Mesendoderm (in vitro differentiated cells): Measurements from ENCODE around the gene VTN. TPM values are rescaled to one million over a fixed set of nuclear protein-coding genes. Genes with fewer than 3 reads are reported as not detected.

ENCODE experiments used
- DNase-seq: peaks from one replicate; pipeline ENCODE4 v3.0.0; 2013
- H2AK5ac ChIP-seq: 2 replicates; pipeline ENCODE4 v1.6.1; 2013; ENCODE audit warnings: low read length, inconsistent platforms
- H2BK120ac ChIP-seq: 2 replicates; pipeline ENCODE4 v1.6.1; 2013; ENCODE audit warnings: low read depth, mild to moderate bottlenecking, low read length, moderate library complexity, mixed read lengths
- H2BK15ac ChIP-seq: replicated peaks from 2 replicates; pipeline ENCODE4 v1.6.1; 2013; ENCODE audit warnings: low read depth, mild to moderate bottlenecking, moderate library complexity
- H2BK5ac ChIP-seq: 2 replicates; pipeline ENCODE4 v1.6.1; 2013; ENCODE audit warnings: low read length, inconsistent platforms
- H3K18ac ChIP-seq: 2 replicates; pipeline ENCODE4 v1.6.1; 2013; ENCODE audit warnings: mild to moderate bottlenecking, low read length, mixed read lengths
- H3K23ac ChIP-seq: one replicate; pipeline ENCODE4 v1.6.1; 2013; ENCODE audit warnings: low read length
- H3K27ac ChIP-seq: 2 replicates; pipeline ENCODE4 v1.5.1; 2013; ENCODE audit warnings: low read depth, mild to moderate bottlenecking, inconsistent platforms, low read length, moderate library complexity
- H3K27me3 ChIP-seq: 2 replicates; pipeline ENCODE4 v1.6.1; 2013; ENCODE audit warnings: low read length, control low read depth, mild to moderate bottlenecking, inconsistent platforms; ENCODE audit not compliant: insufficient read depth, poor library complexity
- H3K36me3 ChIP-seq: 2 replicates; pipeline ENCODE4 v1.6.1; 2013; ENCODE audit warnings: low read length, inconsistent platforms; ENCODE audit not compliant: control insufficient read depth, insufficient read depth
- H3K4ac ChIP-seq: one replicate; pipeline ENCODE4 v1.6.1; 2013; ENCODE audit warnings: low read depth, mild to moderate bottlenecking, low read length, moderate library complexity
- H3K4me1 ChIP-seq: 2 replicates; pipeline ENCODE4 v1.6.1; 2013; ENCODE audit warnings: low read depth, low read length, inconsistent platforms; ENCODE audit not compliant: control insufficient read depth
- H3K4me2 ChIP-seq: 2 replicates; pipeline ENCODE4 v1.6.1; 2013; ENCODE audit warnings: low read length
- H3K4me3 ChIP-seq: 2 replicates; pipeline ENCODE4 v1.5.1; 2013; ENCODE audit warnings: mild to moderate bottlenecking, low read length
- H3K56ac ChIP-seq: one replicate; pipeline ENCODE4 v1.6.1; 2013; ENCODE audit warnings: low read length
- H3K79me1 ChIP-seq: 2 replicates; pipeline ENCODE4 v1.6.1; 2013; ENCODE audit warnings: low read length, inconsistent platforms
- H3K79me2 ChIP-seq: 2 replicates; pipeline ENCODE4 v1.6.1; 2013; ENCODE audit warnings: mild to moderate bottlenecking, low read length; ENCODE audit not compliant: control insufficient read depth, insufficient read depth
- H3K9ac ChIP-seq: 2 replicates; pipeline ENCODE4 v1.6.1; 2013; ENCODE audit warnings: low read length, inconsistent platforms
- H4K5ac ChIP-seq: one replicate; pipeline ENCODE4 v1.6.1; 2013; ENCODE audit warnings: low read length
- H4K8ac ChIP-seq: one replicate; pipeline ENCODE4 v1.6.1; 2013; ENCODE audit warnings: low read depth, mild to moderate bottlenecking, control low read depth, low read length, moderate library complexity
- WGBS: extraction: QIAGEN DNeasy Blood & Tissue Kit; methylation state at CpG from one replicate; pipeline ENCODE4 v1.1.7; 2013; ENCODE audit warnings: low lambda C conversion rate, missing lambda C conversion rate; ENCODE audit not compliant: insufficient coverage; ENCODE audit errors: extremely low coverage; 5-methylcytosine and 5-hydroxymethylcytosine counted together
- polyA plus RNA-seq, 2 experiments: library from polyadenylated mRNA; stranded (reverse); fragments of 200-250 nt; gene quantifications; one replicate each; pipeline ENCODE4 v1.2.3, GENCODE V29; 2013

The VTN gene, protein sequence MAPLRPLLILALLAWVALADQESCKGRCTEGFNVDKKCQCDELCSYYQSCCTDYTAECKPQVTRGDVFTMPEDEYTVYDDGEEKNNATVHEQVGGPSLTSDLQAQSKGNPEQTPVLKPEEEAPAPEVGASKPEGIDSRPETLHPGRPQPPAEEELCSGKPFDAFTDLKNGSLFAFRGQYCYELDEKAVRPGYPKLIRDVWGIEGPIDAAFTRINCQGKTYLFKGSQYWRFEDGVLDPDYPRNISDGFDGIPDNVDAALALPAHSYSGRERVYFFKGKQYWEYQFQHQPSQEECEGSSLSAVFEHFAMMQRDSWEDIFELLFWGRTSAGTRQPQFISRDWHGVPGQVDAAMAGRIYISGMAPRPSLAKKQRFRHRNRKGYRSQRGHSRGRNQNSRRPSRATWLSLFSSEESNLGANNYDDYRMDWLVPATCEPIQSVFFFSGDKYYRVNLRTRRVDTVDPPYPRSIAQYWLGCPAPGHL
- polyA plus RNA-seq (2013, experiment 1 of 2), result not detected
- 0.04 TPM for polyA plus RNA-seq (2013, experiment 2 of 2)

DNA sequence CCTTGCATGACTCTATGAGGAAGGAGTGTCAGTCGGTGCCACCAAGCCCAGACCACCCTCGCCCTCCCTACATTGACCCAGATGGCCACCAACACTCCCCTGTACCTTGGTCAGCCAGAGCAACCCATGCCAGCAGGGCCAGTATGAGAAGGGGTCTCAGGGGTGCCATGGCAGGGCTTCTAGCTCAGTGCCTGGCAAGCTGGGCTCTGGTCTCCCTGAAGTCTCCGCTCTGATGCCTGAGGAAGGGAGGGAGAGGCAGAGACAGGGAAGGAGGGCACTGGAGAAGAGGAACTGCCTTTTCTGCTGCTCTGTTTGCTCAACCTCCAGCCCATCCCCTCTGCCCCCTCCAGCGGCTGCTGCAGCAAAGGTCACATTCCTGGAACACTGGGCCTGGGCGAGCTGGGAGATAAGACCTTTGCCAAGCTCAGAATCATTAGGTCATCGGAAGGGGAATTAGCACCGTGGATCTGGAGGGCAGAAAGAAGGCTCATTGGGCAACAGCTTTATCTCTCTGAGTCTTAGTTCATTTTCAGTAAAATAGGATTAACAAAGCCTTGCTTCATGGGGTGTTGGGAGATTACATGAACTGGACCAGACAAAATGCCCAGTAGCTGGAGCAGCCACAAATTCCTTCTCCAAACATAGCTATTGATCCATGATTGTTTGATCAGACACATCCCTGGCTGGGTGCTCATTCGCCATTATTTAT lies at the start of gene VTN:
Gene VTN (minus strand): TSS at position 273 of the 709 bp plus-strand sequence. CDS start 104 bp downstream, at position 169.
- DNase-seq, result peak; percentile 97
- Histone ChIP-seq H3K79me1 (no peaks in the 10 kb centered on the region), H3K4me3 (no peak within 1 kb of the TSS), H3K4me1 (peaks cover 4% of the 10 kb centered on the region), H2BK15ac (no peak within 1 kb of the TSS), H3K9ac (peak within 1 kb of the TSS; percentile 36), H2BK120ac (no peak within 1 kb of the TSS), H3K23ac (no peak within 1 kb of the TSS), H2AK5ac (no peak within 1 kb of the TSS), H3K4me2 (peak within 1 kb of the TSS; percentile 32), H3K79me2 (no peaks in the 10 kb centered on the region), H3K27me3 (peaks cover 12% of the 10 kb centered on the region), H3K4ac (no peak within 1 kb of the TSS), H3K56ac (peak within 1 kb of the TSS; percentile 51), H3K18ac (no peak within 1 kb of the TSS), H4K5ac (no peak within 1 kb of the TSS), H3K36me3 (no peaks in the 10 kb centered on the region), H3K27ac (no peak within 1 kb of the TSS), H2BK5ac (no peak within 1 kb of the TSS), H4K8ac (no peak within 1 kb of the TSS)
- WGBS, result no CpG with 5 or more reads among the region's 8 CpGs

DNA sequence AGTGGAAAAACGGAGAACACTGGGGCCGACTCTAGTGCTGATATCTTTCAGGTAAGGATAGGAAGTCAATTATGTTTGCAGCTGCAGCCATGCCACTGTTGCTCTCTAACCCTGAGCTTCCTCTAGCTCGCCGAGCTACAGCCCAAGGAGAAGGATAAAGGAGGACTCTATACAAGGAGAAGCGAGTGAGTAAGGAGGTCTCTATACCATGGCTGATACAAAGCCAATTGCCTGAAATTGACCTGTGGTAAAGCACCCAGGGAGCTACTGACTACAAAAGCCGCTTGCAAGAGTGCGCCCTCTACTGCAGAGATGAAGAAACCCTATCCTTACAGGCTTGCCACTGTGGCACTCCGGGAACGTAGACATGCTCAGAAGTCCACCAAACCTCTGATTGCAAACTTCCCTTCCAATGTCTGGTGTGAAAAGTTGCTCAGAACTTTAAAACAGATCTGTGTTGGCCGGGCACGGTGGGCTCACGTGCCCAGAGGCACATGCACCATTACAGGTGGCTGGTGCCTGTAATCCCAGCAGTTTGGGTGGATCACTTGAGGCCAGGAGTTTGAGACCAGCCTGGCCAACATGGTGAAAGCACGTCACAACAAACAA lies 46.7 kb upstream of the VTN start:
- peaks cover 4% of the 10 kb centered on the region for H3K4me1 ChIP-seq
- H3K4me2 ChIP-seq, result no peak overlapping the region
- H3K9ac ChIP-seq, result no peak overlapping the region
- H3K27me3 ChIP-seq, result no peaks in the 10 kb centered on the region
- no peak overlapping the region for H3K56ac ChIP-seq
- no peak overlapping the region for H2BK120ac ChIP-seq
- H3K23ac ChIP-seq, result no peak overlapping the region
- no peak overlapping the region for H3K4me3 ChIP-seq
- H3K27ac ChIP-seq, result no peak overlapping the region
- H4K5ac ChIP-seq, result no peak overlapping the region
- no peak overlapping the region for H2BK15ac ChIP-seq
- H3K36me3 ChIP-seq, result no peaks in the 10 kb centered on the region
- H4K8ac ChIP-seq, result no peak overlapping the region
- no peak overlapping the region for H3K4ac ChIP-seq
- DNase-seq, result peak; percentile 88
- no peak overlapping the region for H3K18ac ChIP-seq
- no peaks in the 10 kb centered on the region for H3K79me1 ChIP-seq
- WGBS, result no CpG with 5 or more reads among the region's 13 CpGs
- H3K79me2 ChIP-seq, result no peaks in the 10 kb centered on the region
- no peak overlapping the region for H2BK5ac ChIP-seq
- no peak overlapping the region for H2AK5ac ChIP-seq

GRCh38 chr17:28415886-28416285 lies 45.8 kb upstream of the VTN start:
- Histone ChIP-seq H3K79me1 (no peaks in the 10 kb centered on the region), H4K5ac (no peak overlapping the region), H3K9ac (no peak overlapping the region), H3K56ac (no peak overlapping the region), H2AK5ac (no peak overlapping the region), H3K4me1 (peaks cover 5% of the 10 kb centered on the region), H2BK15ac (no peak overlapping the region), H2BK5ac (no peak overlapping the region), H3K18ac (no peak overlapping the region), H3K4ac (no peak overlapping the region), H3K79me2 (no peaks in the 10 kb centered on the region), H3K4me3 (no peak overlapping the region), H3K4me2 (no peak overlapping the region), H3K23ac (no peak overlapping the region), H3K27ac (no peak overlapping the region), H4K8ac (no peak overlapping the region), H3K27me3 (no peaks in the 10 kb centered on the region), H2BK120ac (no peak overlapping the region), H3K36me3 (no peaks in the 10 kb centered on the region)
- no CpG with 5 or more reads among the region's 3 CpGs for WGBS
- DNase-seq, result no peak

DNA sequence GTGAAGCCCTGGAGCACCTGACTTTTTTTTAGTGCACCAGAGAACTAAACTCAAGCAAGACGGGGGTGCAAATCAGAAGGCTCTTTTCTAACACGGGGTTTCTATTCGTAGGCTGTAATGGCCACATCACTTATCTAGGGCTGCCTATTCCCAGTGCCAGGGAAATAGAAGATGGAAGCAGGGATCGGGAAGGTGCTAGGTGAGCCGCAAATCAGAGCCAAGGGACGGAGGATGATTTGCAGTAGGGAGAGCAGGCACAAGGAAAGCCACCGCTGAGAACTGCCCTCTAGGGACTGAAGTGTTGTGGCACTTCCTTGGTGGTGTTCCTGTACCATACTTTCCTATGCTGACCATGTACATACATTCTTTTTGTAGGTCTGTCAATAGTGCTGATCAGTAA lies 43.7 kb upstream of the VTN start:
- Histone ChIP-seq H3K4ac (no peak overlapping the region), H2BK5ac (no peak overlapping the region), H2AK5ac (no peak overlapping the region), H3K4me2 (no peak overlapping the region), H3K4me3 (no peak overlapping the region), H3K79me2 (no peaks in the 10 kb centered on the region), H4K8ac (no peak overlapping the region), H3K23ac (no peak overlapping the region), H3K36me3 (no peaks in the 10 kb centered on the region), H3K9ac (no peak overlapping the region), H3K27me3 (no peaks in the 10 kb centered on the region), H3K79me1 (no peaks in the 10 kb centered on the region), H3K27ac (no peak overlapping the region), H2BK15ac (no peak overlapping the region), H3K18ac (no peak overlapping the region), H3K56ac (no peak overlapping the region), H3K4me1 (peaks cover 5% of the 10 kb centered on the region), H4K5ac (no peak overlapping the region), H2BK120ac (no peak overlapping the region)
- WGBS, result no CpG with 5 or more reads among the region's 7 CpGs
- DNase-seq, result no peak

- H3K4me1 ChIP-seq, result peaks cover 13% of the 10 kb centered on the region
- no peak overlapping the region for H2BK120ac ChIP-seq
- no peak for DNase-seq
- no peaks in the 10 kb centered on the region for H3K27me3 ChIP-seq
- H3K27ac ChIP-seq, result no peak overlapping the region
- no peak overlapping the region for H3K23ac ChIP-seq
- no peak overlapping the region for H3K18ac ChIP-seq
- H3K4ac ChIP-seq, result no peak overlapping the region
- H4K8ac ChIP-seq, result no peak overlapping the region
- no peak overlapping the region for H3K4me3 ChIP-seq
- H3K79me1 ChIP-seq, result no peaks in the 10 kb centered on the region
- H3K79me2 ChIP-seq, result no peaks in the 10 kb centered on the region
- H4K5ac ChIP-seq, result no peak overlapping the region
- H3K36me3 ChIP-seq, result no peaks in the 10 kb centered on the region
- no peak overlapping the region for H2BK5ac ChIP-seq
- no peak overlapping the region for H3K9ac ChIP-seq
- no peak overlapping the region for H2BK15ac ChIP-seq
- no CpG with 5 or more reads among the region's 3 CpGs for WGBS
- no peak overlapping the region for H3K56ac ChIP-seq
- H3K4me2 ChIP-seq, result no peak overlapping the region
- H2AK5ac ChIP-seq, result no peak overlapping the region
These were observed 42.0 kb upstream of the VTN start for GRCh38 chr17:28412099-28412498.
